Measurements from ENCODE around the gene ANK3. TPM values are rescaled to one million over a fixed set of nuclear protein-coding genes. Genes with fewer than 3 reads are reported as not detected.

ANK3 gene
- total RNA-seq, 1 donor from 2014 or later, result 65.3 TPM

- intact Hi-C loops (cut with DNase I), result loop anchor here (10.0 kb wide), 1 partner anchor 86 kb away; no protein-coding TSS in a partner anchor
- TF ChIP-seq POLR2AphosphoS5 (IDR thresholded peaks at IDR 0.05; ENCODE audit: insufficient read depth in 1 of 2, low read depth in 1 of 2) (no peak), POLR2A (IDR thresholded peaks at IDR 0.05) (no peak)
- TF ChIP-seq, protein P1, sequence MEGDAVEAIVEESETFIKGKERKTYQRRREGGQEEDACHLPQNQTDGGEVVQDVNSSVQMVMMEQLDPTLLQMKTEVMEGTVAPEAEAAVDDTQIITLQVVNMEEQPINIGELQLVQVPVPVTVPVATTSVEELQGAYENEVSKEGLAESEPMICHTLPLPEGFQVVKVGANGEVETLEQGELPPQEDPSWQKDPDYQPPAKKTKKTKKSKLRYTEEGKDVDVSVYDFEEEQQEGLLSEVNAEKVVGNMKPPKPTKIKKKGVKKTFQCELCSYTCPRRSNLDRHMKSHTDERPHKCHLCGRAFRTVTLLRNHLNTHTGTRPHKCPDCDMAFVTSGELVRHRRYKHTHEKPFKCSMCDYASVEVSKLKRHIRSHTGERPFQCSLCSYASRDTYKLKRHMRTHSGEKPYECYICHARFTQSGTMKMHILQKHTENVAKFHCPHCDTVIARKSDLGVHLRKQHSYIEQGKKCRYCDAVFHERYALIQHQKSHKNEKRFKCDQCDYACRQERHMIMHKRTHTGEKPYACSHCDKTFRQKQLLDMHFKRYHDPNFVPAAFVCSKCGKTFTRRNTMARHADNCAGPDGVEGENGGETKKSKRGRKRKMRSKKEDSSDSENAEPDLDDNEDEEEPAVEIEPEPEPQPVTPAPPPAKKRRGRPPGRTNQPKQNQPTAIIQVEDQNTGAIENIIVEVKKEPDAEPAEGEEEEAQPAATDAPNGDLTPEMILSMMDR (IDR thresholded peaks at IDR 0.05), result no peak
- no peaks in the 10 kb centered on the region for H3K4me1 ChIP-seq
- DNase-seq (ENCODE audit: extremely low spot score in 2 of 2), result no peak
- no peaks in the 10 kb centered on the region for H3K27me3 ChIP-seq
- H3K4me3 ChIP-seq, result no peak overlapping the region
- peaks cover 0 to 10% of the 10 kb centered on the region in 2 donors for H3K36me3 ChIP-seq
- H3K27ac ChIP-seq, result no peak overlapping the region
- H3K9me3 ChIP-seq, result no peaks in the 10 kb centered on the region
Observed at GRCh38 chr10:60200682-60201053, 189.0 kb downstream of the ANK3 start.

GRCh38 chr10:60200012-60200681 lies 189.5 kb downstream of the ANK3 start:
- intact Hi-C loops (cut with DNase I), result loop anchor here (10.0 kb wide), 1 partner anchor 85 kb away; no protein-coding TSS in a partner anchor

DNA sequence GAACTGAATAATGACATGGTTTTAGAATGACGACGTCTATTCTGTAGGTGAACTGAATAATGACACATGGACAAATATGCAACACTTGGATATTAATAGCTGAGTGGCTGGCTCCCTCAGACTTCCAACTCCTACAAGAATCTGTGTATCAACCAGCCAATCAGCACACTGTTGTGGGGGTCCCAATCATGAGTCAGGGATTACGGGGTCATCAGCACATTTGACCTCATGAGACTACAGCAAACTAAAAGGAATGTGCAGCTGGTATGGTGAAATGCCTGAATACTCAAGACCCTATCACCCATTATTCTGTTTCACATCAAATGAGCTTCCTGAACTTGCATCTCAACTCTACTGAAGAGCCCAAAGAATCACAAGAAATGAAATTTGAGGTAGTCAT lies 192.5 kb downstream of the ANK3 start:
- intact Hi-C loops (cut with DNase I), result no loop called here
- DNase-seq (ENCODE audit: extremely low spot score in 2 of 2), result no peak

More at GRCh38 chr10:60200012-60200681, 189.5 kb downstream of the ANK3 start:
- Histone ChIP-seq H3K4me3 (no peak overlapping the region), H3K36me3 (peaks cover 0 to 13% of the 10 kb centered on the region in 2 donors), H3K4me1 (no peaks in the 10 kb centered on the region), H3K27ac (no peak overlapping the region), H3K9me3 (no peaks in the 10 kb centered on the region), H3K27me3 (no peaks in the 10 kb centered on the region)
- TF ChIP-seq POLR2AphosphoS5 (IDR thresholded peaks at IDR 0.05; ENCODE audit: insufficient read depth in 1 of 2, low read depth in 1 of 2) (no peak), POLR2A (IDR thresholded peaks at IDR 0.05) (no peak)
- TF ChIP-seq, protein P1 (IDR thresholded peaks at IDR 0.05), result no peak
- DNase-seq (ENCODE audit: extremely low spot score in 2 of 2), result no peak

GRCh38 chr10:60194421-60194820 lies 195.3 kb downstream of the ANK3 start:
- Histone ChIP-seq H3K9me3 (no peaks in the 10 kb centered on the region), H3K27me3 (no peaks in the 10 kb centered on the region), H3K4me1 (no peaks in the 10 kb centered on the region), H3K4me3 (no peak overlapping the region), H3K36me3 (peaks cover 0 to 13% of the 10 kb centered on the region in 2 donors), H3K27ac (no peak overlapping the region)
- no peak for TF ChIP-seq POLR2A (IDR thresholded peaks at IDR 0.05)
- TF ChIP-seq, protein P1 (IDR thresholded peaks at IDR 0.05), result no peak
- no peak for DNase-seq (ENCODE audit: extremely low spot score in 2 of 2)
- intact Hi-C loops (cut with DNase I), result no loop called here

More for the DNA sequence above, 192.5 kb downstream of the ANK3 start:
- Histone ChIP-seq H3K27me3 (no peaks in the 10 kb centered on the region), H3K4me3 (no peak overlapping the region), H3K9me3 (no peaks in the 10 kb centered on the region), H3K4me1 (no peaks in the 10 kb centered on the region), H3K36me3 (peaks cover 0 to 13% of the 10 kb centered on the region in 2 donors), H3K27ac (no peak overlapping the region)
- TF ChIP-seq, protein P1 (IDR thresholded peaks at IDR 0.05), result no peak
- TF ChIP-seq POLR2A (IDR thresholded peaks at IDR 0.05), result no peak
- no peak for TF ChIP-seq POLR2AphosphoS5 (IDR thresholded peaks at IDR 0.05; ENCODE audit: insufficient read depth in 1 of 2, low read depth in 1 of 2)

DNA sequence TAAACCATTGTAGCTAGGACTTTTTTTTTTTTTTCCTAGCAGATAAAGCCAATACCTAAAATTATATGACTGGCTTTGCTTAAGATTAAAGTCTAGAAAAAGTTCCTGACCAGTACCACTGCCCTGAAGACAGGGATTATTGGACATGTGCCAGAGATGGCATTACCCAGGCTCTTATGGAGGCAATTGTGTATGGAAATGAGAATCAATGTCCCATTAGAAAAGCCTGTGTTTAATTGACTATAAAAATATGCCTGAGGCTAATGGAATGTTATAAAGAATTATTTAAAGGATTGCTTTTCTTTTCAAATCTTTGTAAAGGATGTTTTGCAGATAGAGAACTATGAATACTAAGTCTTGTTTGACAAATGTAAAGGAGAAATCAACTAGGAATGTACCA lies 196.7 kb downstream of the ANK3 start:
- H3K27ac ChIP-seq, result no peak overlapping the region
- intact Hi-C loops (cut with DNase I), result no loop called here
- H3K4me3 ChIP-seq, result no peak overlapping the region
- H3K4me1 ChIP-seq, result no peaks in the 10 kb centered on the region
- H3K9me3 ChIP-seq, result no peaks in the 10 kb centered on the region
- no peaks in the 10 kb centered on the region for H3K27me3 ChIP-seq
- no peak for TF ChIP-seq POLR2AphosphoS5 (IDR thresholded peaks at IDR 0.05; ENCODE audit: insufficient read depth in 1 of 2, low read depth in 1 of 2)
- TF ChIP-seq POLR2A (IDR thresholded peaks at IDR 0.05), result no peak
- TF ChIP-seq, protein P1 (IDR thresholded peaks at IDR 0.05), result no peak
- no peak for DNase-seq (ENCODE audit: extremely low spot score in 2 of 2)
- peaks cover 0 to 13% of the 10 kb centered on the region in 2 donors for H3K36me3 ChIP-seq

Measured in vagina (tissue), 2 donors.